Neutrophil (primary cell): ENCODE data around the gene MSTN.

Experiments
- H3K27ac ChIP-seq: fragments of 200-600 bp; sonication (generic); 2 replicates; pipeline ENCODE4 v1.5.1; 2016; ENCODE audit warnings: mild to moderate bottlenecking, moderate library complexity
- H3K27me3 ChIP-seq: fragments of 200-600 bp; sonication (generic); 2 replicates; pipeline ENCODE4 v1.6.0; 2016; ENCODE audit warnings: mild to moderate bottlenecking
- H3K36me3 ChIP-seq: fragments of 200-600 bp; sonication (generic); 2 replicates; pipeline ENCODE4 v1.5.1; 2017
- H3K4me1 ChIP-seq, 2 experiments: fragments of 200-600 bp in 1 of 2; sonication (generic) in 1 of 2; 1 replicate in 1 of 2; 2 replicates in 1 of 2; pipeline versions ENCODE4 v1.5.1 to v1.6.1; 2013 to 2016; ENCODE audit warnings: low read depth in 1 of 2, low read length in 1 of 2, mild to moderate bottlenecking in 1 of 2, moderate library complexity in 1 of 2; ENCODE audit not compliant: control insufficient read depth in 1 of 2, insufficient read depth in 1 of 2
- H3K4me3 ChIP-seq, 2 experiments: fragments of 200-600 bp in 1 of 2; sonication (generic) in 1 of 2; 1 replicate in 1 of 2; 2 replicates in 1 of 2; pipeline ENCODE4 v1.5.1; 2013 to 2016; ENCODE audit warnings: low read depth in 1 of 2, low read length in 1 of 2, mild to moderate bottlenecking in 1 of 2, moderate library complexity in 1 of 2
- H3K9me3 ChIP-seq: fragments of 200-600 bp; sonication (generic); 2 replicates; pipeline ENCODE4 v1.5.1; 2016
- TF ChIP-seq, protein P1 (sequence below): fragments of 200-600 bp; sonication (generic); IDR thresholded peaks from 2 replicates; pipeline ENCODE4 v1.5.1; 2016; ENCODE audit warnings: antibody characterized with exemption

The MSTN gene

DNA sequence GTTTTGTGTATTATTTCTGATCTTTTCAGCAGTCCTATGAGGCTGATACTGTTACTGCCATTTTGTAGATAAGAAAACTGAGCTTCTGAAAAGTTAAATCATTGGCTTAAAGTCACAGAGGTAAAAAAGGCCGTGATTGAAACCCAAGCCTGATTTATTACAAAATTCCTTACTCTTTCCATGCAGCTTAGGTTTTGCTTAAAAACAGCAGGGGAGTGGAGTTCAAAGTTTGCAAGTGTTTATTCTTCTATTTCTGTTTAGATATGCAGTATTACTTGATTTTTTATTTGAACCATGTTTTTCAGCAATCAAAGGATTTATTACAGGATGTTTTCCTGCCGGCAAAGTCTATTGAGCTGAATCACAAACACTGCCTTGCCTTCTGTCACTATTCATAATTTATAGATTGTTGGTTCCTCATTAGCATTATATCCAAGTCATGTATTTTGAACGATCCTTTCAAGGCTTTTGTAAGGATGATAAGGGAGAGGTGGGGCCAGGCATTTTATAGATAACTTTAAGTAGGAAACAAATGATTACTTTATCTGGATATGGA lies 31.9 kb upstream of the MSTN start:
- no peaks in the 10 kb centered on the region for H3K36me3 ChIP-seq
- H3K9me3 ChIP-seq: no peaks in the 10 kb centered on the region
- H3K27me3 ChIP-seq: no peaks in the 10 kb centered on the region
- TF ChIP-seq, protein P1, sequence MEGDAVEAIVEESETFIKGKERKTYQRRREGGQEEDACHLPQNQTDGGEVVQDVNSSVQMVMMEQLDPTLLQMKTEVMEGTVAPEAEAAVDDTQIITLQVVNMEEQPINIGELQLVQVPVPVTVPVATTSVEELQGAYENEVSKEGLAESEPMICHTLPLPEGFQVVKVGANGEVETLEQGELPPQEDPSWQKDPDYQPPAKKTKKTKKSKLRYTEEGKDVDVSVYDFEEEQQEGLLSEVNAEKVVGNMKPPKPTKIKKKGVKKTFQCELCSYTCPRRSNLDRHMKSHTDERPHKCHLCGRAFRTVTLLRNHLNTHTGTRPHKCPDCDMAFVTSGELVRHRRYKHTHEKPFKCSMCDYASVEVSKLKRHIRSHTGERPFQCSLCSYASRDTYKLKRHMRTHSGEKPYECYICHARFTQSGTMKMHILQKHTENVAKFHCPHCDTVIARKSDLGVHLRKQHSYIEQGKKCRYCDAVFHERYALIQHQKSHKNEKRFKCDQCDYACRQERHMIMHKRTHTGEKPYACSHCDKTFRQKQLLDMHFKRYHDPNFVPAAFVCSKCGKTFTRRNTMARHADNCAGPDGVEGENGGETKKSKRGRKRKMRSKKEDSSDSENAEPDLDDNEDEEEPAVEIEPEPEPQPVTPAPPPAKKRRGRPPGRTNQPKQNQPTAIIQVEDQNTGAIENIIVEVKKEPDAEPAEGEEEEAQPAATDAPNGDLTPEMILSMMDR: no peak
- no peak overlapping the region for H3K27ac ChIP-seq
- H3K4me3 ChIP-seq: no peak overlapping the region
- H3K4me1 ChIP-seq: no peaks in the 10 kb centered on the region

DNA sequence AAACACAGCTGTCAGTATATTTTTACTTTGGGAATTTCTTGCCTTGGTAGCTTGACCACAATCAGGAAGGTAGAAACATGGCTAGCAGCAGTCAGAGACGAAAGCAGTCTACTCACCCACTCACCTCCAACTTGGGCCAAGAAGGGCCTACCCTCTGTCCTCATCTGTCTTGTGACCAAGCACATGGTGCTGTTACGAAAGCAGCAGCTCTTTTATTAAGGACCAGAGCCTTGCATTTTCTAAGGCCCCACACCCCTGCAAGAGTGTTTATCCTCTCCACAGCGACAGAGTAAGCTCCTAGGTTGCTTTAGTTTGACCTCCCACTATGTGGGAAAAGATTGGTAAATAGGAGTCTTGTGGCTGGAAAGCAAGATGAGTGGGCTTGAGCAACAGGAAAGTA lies 31.3 kb upstream of the MSTN start:
- H3K36me3 ChIP-seq: no peaks in the 10 kb centered on the region
- TF ChIP-seq, protein P1: no peak
- H3K4me1 ChIP-seq: no peaks in the 10 kb centered on the region
- H3K9me3 ChIP-seq: no peaks in the 10 kb centered on the region
- no peak overlapping the region for H3K4me3 ChIP-seq
- H3K27ac ChIP-seq: no peak overlapping the region
- H3K27me3 ChIP-seq: no peaks in the 10 kb centered on the region

DNA sequence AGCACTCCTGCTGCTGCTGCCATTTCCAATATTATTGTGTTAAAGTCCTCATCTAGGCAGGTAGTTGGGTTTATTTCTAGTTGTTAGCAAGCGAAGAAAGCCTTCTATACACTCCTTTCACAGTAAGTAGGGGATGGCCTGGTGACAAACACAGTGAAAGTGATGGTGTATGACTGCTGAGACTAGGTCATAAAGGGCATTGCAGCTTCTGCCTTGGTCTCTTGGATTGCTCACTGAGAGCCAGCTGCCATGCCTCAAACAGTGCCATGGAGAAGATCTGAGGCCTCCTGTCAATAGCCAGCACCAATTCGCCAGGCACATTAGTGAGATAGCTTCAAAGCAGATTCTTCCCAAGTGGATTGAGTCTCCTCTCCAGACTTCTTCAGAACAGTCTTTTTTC lies 27.6 kb upstream of the MSTN start:
- TF ChIP-seq, protein P1: no peak

DNA sequence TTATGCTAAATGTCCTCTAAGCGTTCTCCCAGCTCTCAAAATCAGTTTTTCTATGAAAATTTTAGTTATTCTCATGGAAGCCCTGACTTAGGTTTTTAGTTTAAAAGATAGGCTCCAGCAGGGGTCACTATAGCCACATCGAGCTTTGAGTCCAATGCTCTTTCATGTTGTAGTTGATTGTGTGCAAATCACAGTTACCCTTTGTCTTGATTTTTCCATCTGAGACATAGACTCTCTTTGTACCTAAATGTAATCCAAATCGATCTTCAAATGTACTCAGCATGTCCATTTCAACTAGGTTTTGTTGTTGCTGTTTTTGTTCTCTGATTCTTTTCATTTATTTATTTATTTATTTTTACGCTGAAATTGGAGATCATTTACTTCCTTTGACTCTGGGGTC lies 26.4 kb upstream of the MSTN start:
- Histone ChIP-seq H3K9me3 (no peaks in the 10 kb centered on the region), H3K36me3 (no peaks in the 10 kb centered on the region), H3K4me1 (no peaks in the 10 kb centered on the region), H3K27ac (no peak overlapping the region), H3K27me3 (no peaks in the 10 kb centered on the region), H3K4me3 (no peak overlapping the region)
- TF ChIP-seq, protein P1: no peak

More for the DNA sequence above, 27.6 kb upstream of the MSTN start:
- H3K36me3 ChIP-seq: no peaks in the 10 kb centered on the region
- no peak overlapping the region for H3K27ac ChIP-seq
- H3K4me1 ChIP-seq: no peaks in the 10 kb centered on the region
- H3K27me3 ChIP-seq: no peaks in the 10 kb centered on the region
- no peaks in the 10 kb centered on the region for H3K9me3 ChIP-seq
- H3K4me3 ChIP-seq: no peak overlapping the region

DNA sequence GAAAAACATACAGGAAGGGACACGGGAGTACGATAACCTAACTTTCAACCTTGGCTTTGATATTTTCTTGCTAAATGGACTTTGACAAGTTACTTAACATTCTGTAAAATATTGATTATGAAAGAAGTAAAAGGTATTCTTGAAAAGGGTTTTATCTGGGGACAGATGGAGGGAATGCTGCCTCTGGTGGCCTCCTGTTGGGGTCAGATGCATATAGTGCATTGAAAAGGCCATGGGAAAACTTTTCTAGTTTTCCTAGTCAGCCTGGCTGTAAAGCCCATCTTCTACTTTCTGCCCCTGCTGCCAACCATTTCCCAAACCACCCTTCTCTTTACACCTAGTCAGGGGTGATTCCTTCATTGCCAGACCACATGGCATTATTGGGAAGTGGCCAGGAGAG lies 22.2 kb upstream of the MSTN start:
- H3K36me3 ChIP-seq: no peaks in the 10 kb centered on the region
- H3K27ac ChIP-seq: no peak overlapping the region
- H3K4me1 ChIP-seq: no peaks in the 10 kb centered on the region
- H3K4me3 ChIP-seq: no peak overlapping the region
- TF ChIP-seq, protein P1: no peak
- H3K27me3 ChIP-seq: no peaks in the 10 kb centered on the region
- no peaks in the 10 kb centered on the region for H3K9me3 ChIP-seq

DNA sequence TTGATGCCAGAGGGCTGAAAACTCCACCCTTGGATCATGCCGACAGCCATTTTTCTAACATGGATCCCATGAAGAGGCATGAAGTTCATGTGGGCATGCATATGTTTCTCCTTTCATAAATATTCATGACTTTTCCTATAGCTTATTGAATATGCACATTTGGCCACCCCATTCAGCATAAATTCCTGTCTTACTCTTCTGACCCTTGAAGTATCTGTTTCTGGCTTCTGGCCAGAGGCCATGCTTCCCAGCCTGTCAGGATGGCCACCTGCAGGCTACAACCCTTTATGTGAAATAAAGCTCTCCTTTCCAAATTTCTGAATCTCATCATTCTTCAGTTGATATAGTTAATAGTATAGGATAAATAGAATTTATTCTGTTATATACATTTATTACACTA lies 19.6 kb upstream of the MSTN start:
- no peaks in the 10 kb centered on the region for H3K9me3 ChIP-seq
- H3K4me3 ChIP-seq: no peak overlapping the region
- H3K36me3 ChIP-seq: no peaks in the 10 kb centered on the region
- H3K27ac ChIP-seq: no peak overlapping the region
- H3K4me1 ChIP-seq: no peaks in the 10 kb centered on the region
- TF ChIP-seq, protein P1: no peak
- H3K27me3 ChIP-seq: no peaks in the 10 kb centered on the region
